ENCODE data around the gene ONECUT3. TPM values are rescaled to one million over a fixed set of nuclear protein-coding genes. Genes with fewer than 3 reads are reported as not detected.

ONECUT3 gene
- total and polyA plus RNA-seq, 2 donors from 2014 or later: not detected

GRCh38 chr19:1707240-1707639 lies 46.1 kb upstream of the ONECUT3 start:
- no peak for FAIRE-seq
- TF ChIP-seq, protein P1, sequence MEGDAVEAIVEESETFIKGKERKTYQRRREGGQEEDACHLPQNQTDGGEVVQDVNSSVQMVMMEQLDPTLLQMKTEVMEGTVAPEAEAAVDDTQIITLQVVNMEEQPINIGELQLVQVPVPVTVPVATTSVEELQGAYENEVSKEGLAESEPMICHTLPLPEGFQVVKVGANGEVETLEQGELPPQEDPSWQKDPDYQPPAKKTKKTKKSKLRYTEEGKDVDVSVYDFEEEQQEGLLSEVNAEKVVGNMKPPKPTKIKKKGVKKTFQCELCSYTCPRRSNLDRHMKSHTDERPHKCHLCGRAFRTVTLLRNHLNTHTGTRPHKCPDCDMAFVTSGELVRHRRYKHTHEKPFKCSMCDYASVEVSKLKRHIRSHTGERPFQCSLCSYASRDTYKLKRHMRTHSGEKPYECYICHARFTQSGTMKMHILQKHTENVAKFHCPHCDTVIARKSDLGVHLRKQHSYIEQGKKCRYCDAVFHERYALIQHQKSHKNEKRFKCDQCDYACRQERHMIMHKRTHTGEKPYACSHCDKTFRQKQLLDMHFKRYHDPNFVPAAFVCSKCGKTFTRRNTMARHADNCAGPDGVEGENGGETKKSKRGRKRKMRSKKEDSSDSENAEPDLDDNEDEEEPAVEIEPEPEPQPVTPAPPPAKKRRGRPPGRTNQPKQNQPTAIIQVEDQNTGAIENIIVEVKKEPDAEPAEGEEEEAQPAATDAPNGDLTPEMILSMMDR (IDR thresholded peaks at IDR 0.05; ENCODE audit: borderline replicate concordance, extremely low read depth, insufficient read depth): no peak
- H3K27me3 ChIP-seq (ENCODE audit: control insufficient read depth, insufficient read depth, low read length): no peaks in the 10 kb centered on the region

GRCh38 chr19:1713170-1713569 lies 40.1 kb upstream of the ONECUT3 start:
- H3K36me3 ChIP-seq (ENCODE audit: control insufficient read depth in 2 of 3, insufficient read depth in 3 of 3, low read length in 3 of 3): no peaks in the 10 kb centered on the region
- no peaks in the 10 kb centered on the region for H3K9me3 ChIP-seq (ENCODE audit: control insufficient read depth in 2 of 3, insufficient read depth in 1 of 3, low read length in 3 of 3)
- DNase-seq (no peak), FAIRE-seq (no peak)
- no peaks in the 10 kb centered on the region for H3K4me1 ChIP-seq (ENCODE audit: control insufficient read depth in 2 of 3, insufficient read depth in 2 of 3, low read depth in 1 of 3, low read length in 3 of 3)
- no peak overlapping the region for H3K4me3 ChIP-seq (ENCODE audit: low read length in 3 of 3)
- no peak overlapping the region for H3K27ac ChIP-seq (ENCODE audit: low read depth in 2 of 2, low read length in 2 of 2)
- TF ChIP-seq, protein P1 (IDR thresholded peaks at IDR 0.05; ENCODE audit: borderline replicate concordance, extremely low read depth, insufficient read depth): no peak
- no peak overlapping the region for H3K9ac ChIP-seq (ENCODE audit: low read length in 3 of 3)
- H3K27me3 ChIP-seq (ENCODE audit: control insufficient read depth, insufficient read depth, low read length): peaks cover 14% of the 10 kb centered on the region
- intact Hi-C loops (cut with DNase I): no loop called here

More at GRCh38 chr19:1707240-1707639, 46.1 kb upstream of the ONECUT3 start:
- intact Hi-C loops (cut with DNase I): no loop called here
- DNase-seq: no peak
- Histone ChIP-seq H3K27ac (ENCODE audit: low read depth in 2 of 2, low read length in 2 of 2) (no peak overlapping the region), H3K4me3 (ENCODE audit: low read length in 3 of 3) (no peak overlapping the region), H3K36me3 (ENCODE audit: control insufficient read depth in 2 of 3, insufficient read depth in 3 of 3, low read length in 3 of 3) (no peaks in the 10 kb centered on the region), H3K4me1 (ENCODE audit: control insufficient read depth in 2 of 3, insufficient read depth in 2 of 3, low read depth in 1 of 3, low read length in 3 of 3) (no peaks in the 10 kb centered on the region), H3K9me3 (ENCODE audit: control insufficient read depth in 2 of 3, insufficient read depth in 1 of 3, low read length in 3 of 3) (no peaks in the 10 kb centered on the region), H3K9ac (ENCODE audit: low read length in 3 of 3) (no peak overlapping the region)

- Histone ChIP-seq H3K4me1 (ENCODE audit: control insufficient read depth in 2 of 3, insufficient read depth in 2 of 3, low read depth in 1 of 3, low read length in 3 of 3) (no peaks in the 10 kb centered on the region), H3K36me3 (ENCODE audit: control insufficient read depth in 2 of 3, insufficient read depth in 3 of 3, low read length in 3 of 3) (no peaks in the 10 kb centered on the region), H3K27ac (ENCODE audit: low read depth in 2 of 2, low read length in 2 of 2) (no peak overlapping the region), H3K9ac (ENCODE audit: low read length in 3 of 3) (no peak overlapping the region), H3K4me3 (ENCODE audit: low read length in 3 of 3) (no peak overlapping the region), H3K9me3 (ENCODE audit: control insufficient read depth in 2 of 3, insufficient read depth in 1 of 3, low read length in 3 of 3) (no peaks in the 10 kb centered on the region), H3K27me3 (ENCODE audit: control insufficient read depth, insufficient read depth, low read length) (peaks cover 14% of the 10 kb centered on the region)
- TF ChIP-seq, protein P1 (IDR thresholded peaks at IDR 0.05; ENCODE audit: borderline replicate concordance, extremely low read depth, insufficient read depth): no peak
- FAIRE-seq (no peak), DNase-seq (no peak)
- intact Hi-C loops (cut with DNase I): no loop called here
Measured at GRCh38 chr19:1715540-1715939, 37.8 kb upstream of the ONECUT3 start.
